Activated T-cell treated with anti-CD3 and anti-CD28 coated beads, Interleukin-2, amount 50 U/mL, for 1 hour (primary cell): Measurements from ENCODE around the gene ZNF286A.
"Not testable (repeated sequence)": the region's sequence is repeated elsewhere in the genome, so short reads cannot be mapped to it uniquely, and the experiment has no call there.

Experiments used
- DNase-seq: peaks from one replicate; pipeline ENCODE4 v3.0.0-alpha.2; 2020

ZNF286A gene

GRCh38 chr17:15704239-15704638, 4.7 kb downstream of the ZNF286A start:
- not testable (repeated sequence) for DNase-seq

DNA sequence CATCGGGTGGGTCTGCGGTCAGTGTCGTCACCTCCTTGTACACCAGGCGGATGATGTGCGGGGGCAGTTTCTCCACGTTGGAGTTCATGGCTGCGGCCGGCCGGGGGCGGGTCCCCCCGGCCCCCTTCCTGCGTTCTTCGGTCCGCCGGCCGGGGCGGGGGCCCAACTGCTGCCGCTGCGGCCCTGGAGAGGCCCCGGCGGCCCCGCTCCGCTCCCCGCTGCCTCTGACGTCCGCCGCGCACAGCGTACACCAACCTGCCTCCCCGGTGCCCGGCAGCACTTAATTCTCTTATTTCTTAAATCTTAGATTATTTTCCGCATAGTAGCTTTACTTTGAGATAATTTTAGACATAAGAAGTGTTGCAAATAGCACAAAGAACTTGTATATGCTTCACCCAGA, 5.3 kb downstream of the ZNF286A start:
- not testable (repeated sequence) for DNase-seq

- DNase-seq: not testable (repeated sequence)
Measured at GRCh38 chr17:15708879-15709278, 9.3 kb downstream of the ZNF286A start.

- DNase-seq: not testable (repeated sequence)
Measured at GRCh38 chr17:15716601-15717563, 17.3 kb downstream of the ZNF286A start.

DNA sequence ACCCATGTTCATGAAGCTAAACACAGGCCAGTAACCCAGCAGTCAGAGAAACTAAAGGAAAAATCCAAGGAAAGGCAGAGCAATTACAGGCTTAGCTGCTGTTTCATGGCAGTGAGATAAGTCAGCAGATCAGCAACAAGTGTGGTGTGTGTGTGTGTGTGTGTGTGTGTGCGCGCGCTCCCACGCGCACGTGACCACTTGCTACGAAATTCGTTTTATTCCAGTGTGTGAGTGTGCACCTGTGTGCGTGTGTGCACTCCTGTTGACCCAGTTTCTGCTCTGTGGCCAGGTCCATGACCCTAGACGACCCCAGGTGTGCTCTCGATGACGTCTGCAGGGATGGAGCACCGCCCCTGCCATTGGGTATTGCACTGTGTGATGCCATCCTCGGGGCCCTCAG, 31.0 kb downstream of the ZNF286A start:
- not testable (repeated sequence) for DNase-seq

- not testable (repeated sequence) for DNase-seq
Measured at GRCh38 chr17:15731900-15732299, 32.3 kb downstream of the ZNF286A start, which contains the start of gene TBC1D26. Gene TBC1D26 (plus strand): TSS chr17:15732283. CDS start chr17:15735349, 3,066 bp downstream.

DNA sequence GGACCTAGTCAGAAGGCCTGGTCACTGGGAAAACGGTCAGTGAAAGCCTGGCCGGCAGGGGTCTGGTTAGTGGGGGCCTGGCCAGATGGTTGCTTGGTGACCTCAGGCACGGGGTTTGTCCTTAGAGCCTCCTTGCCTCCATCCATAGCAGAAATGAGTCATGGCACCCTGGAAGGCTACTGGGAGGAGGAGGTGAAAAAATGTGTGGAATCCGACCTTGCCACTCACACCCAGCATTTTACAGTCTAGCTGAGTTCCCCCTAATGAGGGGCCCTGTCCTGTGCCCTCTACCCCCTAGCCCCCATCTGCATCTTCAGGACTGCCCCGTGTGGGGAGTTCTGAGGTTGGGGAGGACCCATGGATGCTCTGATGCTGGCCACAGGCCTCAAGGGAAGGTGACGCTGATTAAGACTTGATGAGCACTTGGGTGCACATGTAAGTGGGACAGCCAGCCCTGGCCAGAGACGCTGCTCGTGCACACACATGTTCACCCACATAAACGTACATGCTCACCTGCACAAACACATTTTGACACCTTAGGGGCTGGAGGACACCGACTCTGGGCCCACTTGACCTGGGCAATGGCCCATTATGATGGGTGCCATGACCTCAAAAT, 33.7 kb downstream of the ZNF286A start:
- not testable (repeated sequence) for DNase-seq

DNA sequence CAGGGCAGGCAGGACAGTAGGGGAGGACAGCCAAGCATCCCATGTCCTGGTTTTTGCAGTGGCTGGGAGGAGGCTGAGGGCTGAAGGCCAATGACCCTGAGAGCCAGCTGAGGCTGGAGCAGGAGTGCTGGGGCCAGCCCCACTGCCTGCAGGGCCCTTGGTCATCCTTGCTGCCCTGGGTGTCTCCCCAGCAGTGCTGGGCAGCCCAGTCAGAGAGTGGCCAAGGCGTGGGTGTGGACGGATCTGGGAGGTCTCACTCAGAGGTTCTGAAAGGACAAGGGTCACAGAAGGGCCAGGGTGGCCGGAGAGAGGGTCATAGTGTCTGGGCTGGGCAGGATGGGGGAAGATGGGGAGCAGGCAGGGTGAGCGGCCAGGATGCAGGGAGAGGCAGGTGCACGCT, 37.0 kb downstream of the ZNF286A start:
- not testable (repeated sequence) for DNase-seq

GRCh38 chr17:15738066-15738465, 38.5 kb downstream of the ZNF286A start:
- DNase-seq: no peak

DNA sequence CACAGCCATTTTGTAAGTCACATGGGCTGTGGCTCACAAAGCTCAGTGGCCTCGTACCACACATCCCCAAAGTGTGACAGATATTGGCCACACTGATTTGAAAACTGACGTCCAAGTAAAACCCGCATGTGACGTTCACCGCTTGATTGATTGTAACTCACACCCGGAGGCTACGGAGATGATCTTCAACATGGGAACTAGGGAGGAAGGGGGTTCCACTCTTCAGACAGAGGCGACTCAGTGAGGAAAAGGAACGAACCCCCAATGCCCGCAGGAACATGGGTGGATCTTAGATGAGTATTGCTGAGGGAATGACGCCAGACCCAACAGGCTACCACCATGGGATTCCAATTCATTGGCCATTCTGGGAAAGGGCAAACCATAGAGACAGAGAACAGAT, 39.7 kb downstream of the ZNF286A start:
- DNase-seq: not testable (repeated sequence)

GRCh38 chr17:15740041-15740440, 40.5 kb downstream of the ZNF286A start:
- not testable (repeated sequence) for DNase-seq

DNA sequence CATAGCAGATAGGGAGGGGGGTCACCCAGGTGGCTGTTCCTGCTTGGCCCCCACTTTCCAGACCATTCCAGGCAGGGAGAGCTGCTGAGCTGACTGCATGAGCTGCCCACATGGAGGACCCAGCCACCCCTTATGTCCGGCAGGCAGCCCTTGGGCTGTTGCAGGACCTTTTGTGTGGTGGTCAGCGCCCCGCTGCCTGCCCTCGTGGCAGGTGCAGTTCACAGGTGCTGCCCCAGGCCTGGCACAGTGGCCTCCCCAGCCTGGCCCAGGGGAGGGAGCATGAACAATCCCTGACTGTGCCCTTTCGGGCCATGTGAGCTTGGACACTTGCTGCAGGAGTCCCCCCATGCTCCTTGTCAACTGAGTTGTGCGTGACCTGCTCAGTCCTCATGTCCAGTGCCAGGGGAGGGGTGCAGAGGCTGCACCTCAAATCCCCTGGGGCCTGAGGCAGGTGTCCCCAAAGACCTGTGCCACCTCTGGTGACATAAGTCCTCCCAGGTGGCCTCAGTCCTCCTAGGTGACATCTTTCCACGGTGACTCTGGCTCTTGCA, 41.1 kb downstream of the ZNF286A start:
- DNase-seq: no peak

- no peak for DNase-seq
Measured at GRCh38 chr17:15741624-15742023, 42.1 kb downstream of the ZNF286A start.

- no peak for DNase-seq
Measured at GRCh38 chr17:15742051-15742795, 42.7 kb downstream of the ZNF286A start.

GRCh38 chr17:15742921-15743320, 43.4 kb downstream of the ZNF286A start:
- no peak for DNase-seq

DNA sequence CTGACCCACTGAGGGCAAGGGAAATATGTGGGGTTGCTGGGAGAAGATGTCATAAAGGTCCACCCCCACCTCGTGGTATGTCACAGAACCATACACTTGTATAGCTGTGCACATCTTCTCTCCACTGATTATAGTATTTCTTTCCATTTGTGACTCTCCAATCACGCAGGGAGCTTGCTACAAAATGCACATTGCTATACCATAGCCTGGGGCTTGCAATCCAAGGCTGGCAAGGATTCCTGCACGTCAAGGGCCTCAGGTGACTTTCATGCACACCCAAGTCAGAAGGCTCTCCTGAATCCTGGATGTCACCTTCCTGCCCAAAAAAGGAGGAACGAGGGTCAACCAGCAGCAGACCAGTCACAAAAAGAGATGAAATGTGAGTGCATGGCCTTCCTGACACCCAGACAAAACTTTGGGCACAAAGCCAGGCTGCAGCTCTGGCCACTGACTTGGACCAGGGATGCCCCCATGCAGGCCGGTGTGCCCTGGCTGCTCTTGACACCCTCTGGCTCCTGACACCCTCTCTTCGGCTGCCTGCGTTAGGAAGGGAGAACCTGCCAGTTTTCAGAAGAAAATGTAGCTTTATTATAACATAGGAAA, 44.6 kb downstream of the ZNF286A start:
- DNase-seq: no peak

- no peak for DNase-seq
Measured at GRCh38 chr17:15744885-15745284, 45.3 kb downstream of the ZNF286A start.

GRCh38 chr17:15749403-15749802, 49.9 kb downstream of the ZNF286A start:
- DNase-seq: not testable (repeated sequence)

GRCh38 chr17:15768865-15769533, 69.4 kb downstream of the ZNF286A start:
- DNase-seq: not testable (repeated sequence)
